HG03469 (cell line): Measurements from ENCODE around the gene DCAF10.
"Not testable (repeated sequence)": the region's sequence is repeated elsewhere in the genome, so short reads cannot be mapped to it uniquely, and the experiment has no call there.

Experiments
- ATAC-seq: cut with Tn5 transposase; IDR thresholded peaks from one replicate; pipeline ENCODE4 v1.9.1; 2021; ENCODE audit warnings: mild to moderate bottlenecking, moderate library complexity, moderate number of reproducible peaks; ENCODE audit not compliant: unreplicated experiment

DCAF10 gene

DNA sequence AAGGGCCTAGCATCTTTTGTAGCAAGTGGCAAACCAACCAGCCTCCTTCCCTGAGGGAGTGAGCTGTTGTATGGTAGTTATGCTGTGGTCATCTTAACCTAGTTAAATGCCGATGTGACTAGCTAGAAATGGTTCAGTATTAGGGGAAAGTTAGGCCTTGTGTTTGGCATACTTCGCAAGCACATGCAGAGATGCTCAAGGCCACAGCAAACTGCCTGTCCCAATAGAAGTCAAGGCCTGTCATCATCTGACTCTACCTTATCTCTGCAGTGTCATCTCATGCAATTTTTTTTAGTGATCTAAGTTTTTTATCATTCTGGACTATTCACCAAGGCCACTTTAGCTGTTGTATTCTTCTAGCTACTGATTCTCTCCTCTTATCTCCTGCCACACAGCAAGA is 10.5 kb upstream of the DCAF10 start:
- ATAC-seq: no peak

DNA sequence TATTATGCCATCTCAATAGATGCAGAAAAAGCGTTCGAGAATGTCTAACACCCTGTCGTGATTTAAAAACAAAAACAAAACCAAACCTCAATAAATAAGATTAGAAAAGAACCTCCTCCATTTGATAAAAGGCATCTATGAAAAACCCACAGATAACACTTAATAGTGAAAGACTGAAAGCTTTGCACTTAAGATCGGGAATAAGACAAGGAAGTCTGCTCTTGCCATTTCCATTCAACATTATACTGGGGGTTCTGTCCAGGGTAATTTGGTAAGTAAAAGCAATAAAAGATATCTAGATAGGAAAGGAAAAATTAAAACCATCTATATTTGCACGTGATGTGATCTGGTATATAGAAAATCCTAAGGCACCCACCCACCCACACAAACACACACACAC is 8.5 kb upstream of the DCAF10 start:
- no peak for ATAC-seq

DNA sequence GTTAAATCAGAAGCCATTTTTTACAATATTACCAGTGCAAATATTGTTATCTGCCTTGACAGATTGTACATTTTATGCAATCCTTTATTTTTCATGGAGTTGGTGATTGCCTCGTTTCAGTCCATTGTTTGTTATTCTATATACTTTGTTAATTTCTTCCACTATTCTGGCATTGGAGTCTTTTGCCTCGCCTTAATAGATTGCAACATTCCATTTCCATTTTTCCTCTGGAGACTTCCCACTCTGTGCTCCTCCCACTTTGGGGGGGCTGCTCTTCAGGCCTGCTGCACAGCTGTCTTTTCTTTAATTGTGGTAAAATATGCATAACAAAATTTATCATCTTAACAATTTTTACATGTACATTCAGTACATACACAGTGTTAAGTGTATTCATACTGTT is 4.4 kb upstream of the DCAF10 start:
- no peak for ATAC-seq

DNA sequence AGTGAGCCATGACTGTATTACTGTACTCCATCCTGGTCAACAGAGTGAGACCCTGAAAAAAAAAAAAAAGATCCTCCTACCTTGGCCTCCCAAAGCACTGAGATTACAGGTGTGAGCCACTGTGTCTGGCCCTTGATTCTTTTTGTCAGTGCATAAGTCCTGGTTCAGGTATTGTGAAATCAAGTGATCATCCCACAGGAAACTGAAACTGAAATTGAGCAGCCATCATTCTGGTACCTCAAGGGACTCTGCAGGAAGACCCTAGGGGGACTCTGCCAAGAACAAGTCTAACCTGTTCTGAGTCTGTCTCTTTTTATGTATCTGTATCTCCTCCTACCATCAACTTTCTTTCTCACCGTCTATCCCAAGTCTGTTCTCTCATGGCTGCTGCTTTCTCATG is 1.9 kb upstream of the DCAF10 start:
- ATAC-seq: no peak

DNA sequence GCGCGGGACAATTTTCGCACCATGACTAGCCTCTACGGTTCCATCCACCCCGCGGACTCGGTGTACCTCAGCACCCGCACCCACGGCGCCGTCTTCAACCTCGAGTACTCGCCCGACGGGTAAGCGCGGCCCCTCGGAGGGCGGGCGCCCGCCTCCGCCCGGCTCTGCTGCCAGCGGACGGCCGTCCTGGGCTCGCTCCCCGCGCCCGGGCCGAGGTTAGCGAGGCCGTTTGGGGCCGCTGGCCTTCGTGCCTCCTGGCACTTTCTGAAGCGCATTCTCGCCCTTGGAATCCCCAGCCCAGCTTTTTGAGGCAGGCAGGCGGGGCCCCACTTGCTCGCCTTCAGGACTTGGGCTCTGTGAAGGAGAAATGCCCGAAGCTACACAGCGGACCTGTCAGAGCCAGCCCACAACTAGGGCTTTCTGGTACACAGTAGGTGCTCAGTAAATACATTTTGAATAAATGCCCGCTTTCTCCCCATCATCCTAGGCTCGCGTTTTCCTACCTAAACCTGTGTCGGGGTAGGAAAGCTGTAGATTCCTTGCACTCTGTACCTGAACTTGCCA is 772 bp downstream of the DCAF10 start:
- ATAC-seq: peak; percentile 21

DNA sequence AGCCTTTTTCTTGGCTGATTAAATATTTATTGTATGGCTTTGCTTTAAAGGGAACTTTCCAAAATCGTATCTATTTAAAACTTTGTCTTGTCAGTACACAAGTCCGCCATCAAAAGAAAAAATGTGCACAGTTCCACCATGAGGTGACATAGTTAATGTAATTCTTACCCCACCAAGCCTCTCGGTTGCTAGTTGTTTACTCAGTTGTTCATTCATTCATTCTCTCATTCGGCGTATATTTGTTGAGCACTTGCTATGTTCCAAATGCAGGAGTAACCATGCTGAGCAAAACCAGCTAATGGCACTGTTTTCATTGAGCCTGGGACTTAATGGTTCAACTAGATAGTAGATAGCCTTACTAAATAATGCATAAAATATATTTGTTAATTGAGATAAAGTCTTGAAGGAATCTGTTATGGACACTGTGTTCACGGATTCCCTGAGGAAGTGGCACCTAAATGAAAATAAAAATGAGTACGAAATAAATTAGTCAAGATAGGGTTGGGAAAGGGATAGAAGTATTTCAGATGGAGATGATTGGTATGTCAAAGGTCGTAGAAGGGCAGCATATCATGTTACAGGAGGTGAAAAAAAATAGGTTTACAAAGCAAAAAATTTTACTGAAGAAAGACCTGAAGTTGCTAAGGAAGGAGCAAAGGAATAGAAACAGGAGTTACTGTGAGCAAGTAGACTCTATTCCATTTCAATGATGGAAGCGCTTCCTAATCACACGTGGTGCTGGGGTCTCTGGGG is 1.5 kb downstream of the DCAF10 start:
- no peak for ATAC-seq

DNA sequence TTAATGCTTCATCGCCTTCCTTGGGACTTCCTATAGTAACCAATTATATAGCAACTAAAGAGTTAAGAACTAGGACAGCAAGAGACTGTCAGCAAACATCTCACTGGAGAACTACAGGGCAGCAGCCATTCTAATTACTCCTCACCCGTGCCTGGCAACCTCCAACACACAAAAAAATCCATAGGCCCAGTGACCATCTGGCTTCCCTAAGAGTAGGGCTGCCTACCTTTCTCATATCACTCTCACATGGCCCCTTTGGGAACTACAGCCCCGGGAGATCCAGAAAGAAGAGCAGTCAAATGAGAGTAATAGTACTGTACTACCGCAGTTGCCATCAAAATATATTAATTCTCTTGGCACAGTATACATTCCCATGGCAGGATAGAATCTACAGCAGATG is 5.7 kb downstream of the DCAF10 start:
- ATAC-seq: no peak

DNA sequence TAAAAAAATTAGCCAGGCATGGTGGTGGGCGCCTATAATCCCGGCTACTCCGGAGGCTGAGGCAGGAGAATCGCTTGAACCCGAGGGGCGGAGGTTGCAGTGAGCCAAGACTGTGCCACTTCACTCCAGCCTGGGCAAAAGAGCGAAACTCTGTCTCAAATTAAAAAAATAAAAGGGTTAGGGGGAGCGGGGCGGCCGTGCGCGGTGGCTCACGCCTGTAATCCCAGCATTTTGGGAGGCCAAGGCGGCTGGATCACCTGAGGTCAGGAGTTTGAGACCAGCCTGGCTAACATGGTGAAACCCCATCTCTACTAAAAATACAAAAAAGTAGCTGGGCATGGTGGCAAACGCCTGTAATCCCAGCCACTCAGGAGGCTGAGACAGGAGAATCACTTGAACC is 9.1 kb downstream of the DCAF10 start:
- ATAC-seq: not testable (repeated sequence)

DNA sequence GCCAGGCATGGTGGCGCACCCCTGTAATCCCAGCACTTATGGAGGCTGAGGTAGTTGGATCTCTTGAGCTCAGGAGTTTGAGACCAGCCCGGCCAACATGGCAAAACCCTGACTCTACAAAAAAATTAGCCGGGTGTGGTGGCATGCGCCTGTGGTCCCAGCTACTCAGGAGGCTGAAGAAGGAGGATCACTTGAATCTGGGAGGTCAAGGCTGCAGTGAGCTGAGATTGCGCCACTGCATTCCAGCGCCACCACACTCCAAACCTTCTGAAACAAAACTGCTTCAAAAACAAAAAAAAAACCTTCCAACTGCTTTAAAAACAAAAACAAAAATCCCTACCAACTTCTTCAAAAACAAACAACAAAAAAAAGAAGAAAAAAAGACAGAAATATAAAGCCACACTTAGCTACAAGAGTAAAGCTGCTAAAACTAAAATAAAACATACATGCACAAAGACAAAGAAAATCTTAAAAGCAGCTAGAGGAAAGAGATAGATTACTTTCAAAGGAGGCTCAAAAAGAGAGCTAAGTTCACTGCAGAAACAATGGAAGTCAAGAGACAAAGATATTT is 11.4 kb downstream of the DCAF10 start:
- no peak for ATAC-seq

DNA sequence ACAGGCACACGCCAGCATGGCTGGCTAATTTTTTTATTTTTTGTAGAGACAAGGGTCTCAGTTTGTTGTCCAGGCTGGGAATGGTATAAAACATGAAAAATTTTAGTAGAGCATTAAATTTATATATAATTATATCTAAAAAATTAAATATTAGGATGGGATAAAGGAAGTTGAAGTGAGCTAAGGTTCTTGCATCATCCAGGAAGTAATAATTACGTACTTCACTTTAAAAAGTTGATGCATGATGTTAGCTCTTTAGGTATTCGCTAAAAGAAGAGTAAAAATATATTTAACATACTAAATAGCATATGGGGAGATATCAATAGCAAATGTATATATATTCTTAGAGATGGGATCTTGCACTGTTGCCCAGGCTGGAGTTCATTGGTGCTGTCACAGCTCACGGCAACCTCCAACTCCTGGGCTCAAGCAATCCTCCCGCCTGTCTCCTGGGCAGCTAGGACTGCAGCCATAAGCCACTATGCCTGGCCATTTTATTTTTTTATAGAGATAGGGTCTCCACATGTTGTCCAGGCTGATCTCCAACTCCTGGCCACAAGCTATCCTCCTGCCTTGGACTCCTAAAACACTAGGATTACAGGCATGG is 12.3 kb downstream of the DCAF10 start:
- ATAC-seq: no peak

DNA sequence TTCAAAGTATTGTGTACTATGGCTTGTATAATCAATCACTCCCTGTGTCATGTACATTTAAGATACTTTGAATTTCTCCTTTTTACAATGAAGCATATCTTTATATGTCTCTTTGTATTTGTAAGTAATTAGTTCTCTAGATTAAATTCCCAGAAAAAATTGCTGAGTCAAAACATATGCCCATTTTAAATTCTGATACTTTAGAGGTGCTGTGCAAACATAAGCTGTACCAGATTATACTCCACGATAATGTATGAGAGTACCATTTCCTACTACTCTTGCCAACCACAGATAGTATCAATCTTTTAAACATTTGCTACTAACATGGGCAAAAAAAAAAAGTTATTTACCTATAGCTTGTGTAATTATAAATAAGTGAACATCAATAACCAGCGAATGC is 18.3 kb downstream of the DCAF10 start:
- no peak for ATAC-seq

DNA sequence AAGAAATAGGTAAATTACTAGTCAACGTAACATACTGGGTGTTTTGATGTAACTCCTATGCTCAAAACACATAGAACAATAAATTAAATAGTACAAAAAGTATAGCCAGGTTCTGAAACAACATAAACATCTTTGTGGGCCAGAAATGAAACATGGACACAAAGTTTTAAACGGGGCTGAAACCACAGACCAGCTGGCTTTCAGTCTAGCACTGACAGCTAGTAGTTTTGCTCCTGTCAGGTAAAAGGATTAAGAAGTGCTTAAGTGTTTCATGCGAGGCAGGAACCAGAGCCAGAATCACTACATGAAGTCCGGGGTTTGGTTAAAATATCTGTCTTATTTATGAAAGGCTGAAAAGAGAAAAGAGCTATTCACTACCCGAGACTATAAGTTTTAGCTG is 19.5 kb downstream of the DCAF10 start:
- ATAC-seq: no peak

DNA sequence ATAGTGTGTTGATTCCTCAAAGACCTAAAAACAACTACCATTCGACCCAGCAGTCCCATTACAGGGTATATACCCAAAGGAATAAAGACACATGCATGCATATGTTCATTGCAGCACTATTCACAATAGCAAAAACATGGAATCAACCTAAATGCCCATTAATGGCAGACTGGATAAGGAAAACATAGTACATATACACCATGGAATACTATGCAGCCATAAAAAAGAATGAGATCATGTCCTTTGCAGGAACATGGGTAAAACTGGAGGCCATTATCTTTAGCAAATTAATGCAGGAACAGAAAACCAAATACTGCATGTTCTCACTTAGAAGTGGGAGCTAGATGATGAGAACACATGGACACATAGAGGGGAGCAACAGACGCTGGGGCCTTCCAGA is 24.6 kb downstream of the DCAF10 start:
- ATAC-seq: not testable (repeated sequence)

DNA sequence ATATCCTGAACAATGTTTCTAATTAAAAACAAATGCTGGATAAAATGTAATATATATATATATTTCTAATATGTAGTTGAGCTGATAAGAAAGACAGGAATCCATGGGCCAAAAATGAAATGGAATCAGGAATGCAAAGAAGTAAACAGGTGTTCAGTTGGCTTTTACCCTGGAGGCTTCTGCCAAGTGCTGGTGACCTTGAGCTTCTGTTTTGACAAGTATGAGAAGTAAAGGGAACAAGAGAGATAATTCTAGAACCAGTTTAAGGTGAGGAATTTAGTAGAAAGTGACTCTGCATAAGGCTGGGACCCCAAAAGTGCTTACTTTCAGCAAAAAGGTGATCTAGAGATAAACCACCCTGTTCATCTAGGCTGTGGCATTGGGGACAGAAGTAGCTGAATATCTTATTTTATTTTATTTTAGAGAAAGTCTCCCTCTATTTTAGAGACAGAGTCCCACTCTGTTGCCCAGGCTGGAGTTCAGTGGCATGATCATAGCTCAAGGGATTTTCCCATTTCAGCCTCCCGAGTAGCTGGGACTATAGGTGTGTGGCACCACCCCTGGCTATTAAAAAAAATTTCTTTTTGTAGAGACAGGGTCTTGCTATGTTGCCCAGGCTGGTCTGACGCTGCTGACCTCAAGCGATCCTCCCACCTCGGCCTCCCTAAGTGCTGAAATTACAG is 27.0 kb downstream of the DCAF10 start:
- ATAC-seq: no peak

DNA sequence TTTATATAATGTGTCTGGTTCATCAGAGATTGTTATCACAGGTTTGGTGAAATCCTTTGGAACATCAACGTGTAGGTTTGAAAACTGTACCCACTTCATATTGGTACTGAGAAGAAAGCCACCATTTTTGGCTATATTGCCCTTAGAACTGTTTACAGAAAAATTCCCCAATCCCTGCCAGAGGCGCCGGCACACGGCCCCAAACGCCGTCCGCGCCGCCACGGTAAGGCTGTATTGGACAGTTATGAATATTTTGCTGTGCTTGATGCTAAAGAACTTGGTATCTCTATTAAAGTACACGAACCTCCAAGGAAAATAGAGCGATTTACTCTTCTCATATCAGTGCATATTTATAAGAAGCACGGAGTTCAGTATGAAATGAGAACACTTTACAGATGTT is 35.2 kb downstream of the DCAF10 start:
- ATAC-seq: no peak

DNA sequence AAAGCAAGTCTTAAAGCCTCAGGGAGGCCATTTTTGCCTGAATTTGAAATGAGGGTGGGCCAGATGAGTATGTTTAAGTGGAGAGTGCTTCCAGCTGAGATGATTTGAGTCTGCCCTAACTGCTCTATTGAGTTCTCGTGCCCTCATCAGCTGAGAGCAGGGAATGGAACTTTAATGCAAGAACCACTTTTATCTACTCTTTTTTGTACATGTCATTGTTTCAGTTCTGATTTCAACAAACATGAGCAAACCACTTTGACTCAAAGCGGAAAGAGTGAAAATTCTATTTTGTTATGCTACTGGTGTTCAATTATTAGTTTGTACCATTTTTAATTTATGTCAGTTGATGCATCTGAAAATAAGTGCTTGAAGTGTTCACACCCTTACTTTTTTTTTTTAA is 35.8 kb downstream of the DCAF10 start:
- no peak for ATAC-seq

DNA sequence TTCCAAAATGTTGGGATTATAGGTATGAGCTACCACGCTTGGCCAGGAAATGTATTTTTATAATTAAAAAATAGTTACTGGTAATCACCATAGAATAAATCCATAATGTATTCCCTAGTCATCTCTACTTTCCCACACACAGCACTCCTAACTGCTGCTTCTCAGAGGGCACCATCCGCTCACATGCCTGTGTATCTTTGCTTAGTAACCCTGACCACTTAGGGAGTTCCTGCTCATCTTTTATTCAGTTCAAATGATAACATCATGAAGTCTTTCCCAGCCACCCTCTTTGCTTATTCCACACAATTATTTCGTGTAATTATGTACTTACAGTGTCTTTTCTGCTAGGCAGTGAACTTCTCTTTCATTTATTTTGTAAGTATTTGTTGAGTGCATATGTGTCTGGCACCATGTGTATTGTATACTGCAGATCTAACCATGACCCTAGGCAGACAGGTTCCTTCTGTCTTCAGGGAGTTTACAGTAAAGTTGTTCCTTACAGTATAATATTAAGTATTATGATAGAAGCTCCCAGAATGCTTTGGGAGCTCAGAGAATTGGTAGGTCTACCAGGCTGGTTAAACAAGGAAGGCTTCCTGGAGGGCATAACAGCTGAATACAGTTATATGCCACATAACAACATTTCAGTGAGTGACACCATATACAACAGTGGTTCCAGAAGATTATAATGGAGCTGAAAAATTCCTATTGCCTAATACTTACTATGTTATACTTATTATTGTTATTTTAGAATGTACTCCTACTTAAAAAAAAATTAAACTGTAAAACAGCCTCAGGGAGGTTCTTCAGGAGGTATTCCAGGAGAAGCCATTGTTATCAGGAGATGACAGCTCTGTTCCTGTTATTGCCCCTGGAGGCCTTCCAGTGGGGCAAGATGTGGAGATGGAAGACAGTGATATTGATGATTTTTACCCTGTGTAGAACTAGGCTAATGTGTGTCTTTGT is 39.2 kb downstream of the DCAF10 start:
- ATAC-seq: no peak

DNA sequence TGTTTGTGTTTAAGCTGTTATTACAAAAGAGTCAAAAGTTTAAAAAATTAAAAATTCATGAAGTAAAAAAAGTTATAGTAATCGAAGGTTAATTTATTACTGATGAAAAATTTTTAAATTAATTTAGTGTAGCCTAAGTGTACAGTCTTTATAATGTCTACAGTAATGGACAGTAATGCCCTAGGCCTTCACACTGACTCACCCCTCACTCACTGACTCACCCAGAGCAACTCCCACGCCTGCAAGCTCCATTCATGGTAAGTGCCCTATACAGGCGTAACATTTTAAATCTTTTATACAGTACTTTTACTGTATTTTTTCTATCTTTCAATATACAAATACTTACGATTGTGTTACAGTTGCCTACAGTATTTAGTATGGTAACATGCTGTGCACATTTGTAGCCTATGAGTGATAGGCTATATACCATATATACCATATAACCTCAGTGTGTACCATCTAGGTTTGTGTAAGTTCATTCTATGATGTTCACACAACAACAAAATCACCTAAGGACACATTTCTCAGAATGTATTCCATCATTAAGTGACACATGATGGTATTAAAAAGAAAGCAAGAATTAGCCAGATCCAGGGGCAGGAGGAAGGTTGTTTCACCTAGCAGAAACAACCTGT is 40.1 kb downstream of the DCAF10 start:
- ATAC-seq: no peak

DNA sequence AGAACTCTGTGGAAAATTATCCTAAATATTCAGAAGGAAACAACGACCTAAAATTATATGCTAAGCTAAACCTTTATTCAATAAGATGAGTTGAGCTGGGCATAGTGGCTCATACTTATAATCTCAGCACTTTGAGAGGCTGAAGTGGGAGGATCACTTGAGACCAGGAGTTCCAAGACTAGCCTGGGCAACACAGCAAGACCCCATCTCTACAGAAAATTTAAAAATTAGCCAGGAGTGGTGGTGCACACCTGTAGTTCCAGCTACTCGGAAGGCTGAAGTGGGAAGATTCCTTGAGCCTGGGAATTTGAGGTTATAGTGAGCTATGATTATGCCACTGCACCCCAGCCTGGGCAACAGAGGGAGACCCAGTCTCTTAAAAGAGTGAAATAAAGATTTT is 51.6 kb downstream of the DCAF10 start:
- ATAC-seq: no peak

DNA sequence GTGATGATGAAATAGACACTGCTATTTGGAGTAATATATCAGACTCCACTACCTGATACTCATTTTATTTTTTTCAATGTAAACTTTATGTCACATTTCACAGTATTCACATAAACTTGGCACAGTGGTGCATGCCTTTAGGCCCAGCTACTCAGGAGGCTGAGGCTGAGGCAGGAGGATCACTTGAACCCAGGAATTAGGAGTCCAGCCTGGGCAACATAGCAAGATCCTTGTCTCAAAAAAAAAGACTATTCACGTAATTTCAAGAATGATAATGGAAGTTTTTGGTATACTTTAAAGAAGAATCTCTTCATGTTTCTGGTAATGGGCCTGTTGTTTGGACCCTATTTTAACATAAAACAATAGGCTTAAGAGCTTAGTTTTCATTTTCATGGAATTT is 56.0 kb downstream of the DCAF10 start:
- no peak for ATAC-seq
